ENCODE data around the gene ASXL3.

The ASXL3 gene

GRCh38 chr18:33588361-33588760 is 10.3 kb downstream of the ASXL3 start:
- no peak for TF ChIP-seq JUND (IDR thresholded peaks at IDR 0.05; ENCODE audit: low read depth)
- in situ Hi-C loops (cut with HindIII; ENCODE audit: low pct_unique_long_range_greater_than_20kb, low sequenced_read_pairs): no loop called here
- DNase-seq (ENCODE audit: low read depth in 1 of 2, low spot score in 1 of 2): no peak

- no peak for TF ChIP-seq JUND (IDR thresholded peaks at IDR 0.05; ENCODE audit: low read depth)
- in situ Hi-C loops (cut with HindIII; ENCODE audit: low pct_unique_long_range_greater_than_20kb, low sequenced_read_pairs): no loop called here
- DNase-seq (ENCODE audit: low read depth in 1 of 2, low spot score in 1 of 2): no peak
Measured at GRCh38 chr18:33593261-33593660, 15.2 kb downstream of the ASXL3 start.

- in situ Hi-C loops (cut with HindIII; ENCODE audit: low pct_unique_long_range_greater_than_20kb, low sequenced_read_pairs): no loop called here
- TF ChIP-seq JUND (IDR thresholded peaks at IDR 0.05; ENCODE audit: low read depth): no peak
- no peak for DNase-seq (ENCODE audit: low read depth in 1 of 2, low spot score in 1 of 2)
Measured at GRCh38 chr18:33594799-33595198, 16.8 kb downstream of the ASXL3 start.

- in situ Hi-C loops (cut with HindIII; ENCODE audit: low pct_unique_long_range_greater_than_20kb, low sequenced_read_pairs): no loop called here
- DNase-seq (ENCODE audit: low read depth in 1 of 2, low spot score in 1 of 2): no peak
- TF ChIP-seq JUND (IDR thresholded peaks at IDR 0.05; ENCODE audit: low read depth): no peak
Measured at GRCh38 chr18:33596178-33596854, 18.3 kb downstream of the ASXL3 start.

- DNase-seq (ENCODE audit: low read depth in 1 of 2, low spot score in 1 of 2): no peak
- TF ChIP-seq JUND (IDR thresholded peaks at IDR 0.05; ENCODE audit: low read depth): no peak
- in situ Hi-C loops (cut with HindIII; ENCODE audit: low pct_unique_long_range_greater_than_20kb, low sequenced_read_pairs): no loop called here
Measured at GRCh38 chr18:33600846-33601245, 22.8 kb downstream of the ASXL3 start.

GRCh38 chr18:33603454-33603853 is 25.4 kb downstream of the ASXL3 start:
- in situ Hi-C loops (cut with HindIII; ENCODE audit: low pct_unique_long_range_greater_than_20kb, low sequenced_read_pairs): no loop called here
- TF ChIP-seq JUND (IDR thresholded peaks at IDR 0.05; ENCODE audit: low read depth): no peak
- no peak for DNase-seq (ENCODE audit: low read depth in 1 of 2, low spot score in 1 of 2)

GRCh38 chr18:33605250-33605649 is 27.2 kb downstream of the ASXL3 start:
- no peak for DNase-seq (ENCODE audit: low read depth in 1 of 2, low spot score in 1 of 2)
- in situ Hi-C loops (cut with HindIII; ENCODE audit: low pct_unique_long_range_greater_than_20kb, low sequenced_read_pairs): no loop called here
- TF ChIP-seq JUND (IDR thresholded peaks at IDR 0.05; ENCODE audit: low read depth): no peak

- peak in 1 of 2 experiments; percentile 1 for DNase-seq (ENCODE audit: low read depth in 1 of 2, low spot score in 1 of 2)
- TF ChIP-seq JUND (IDR thresholded peaks at IDR 0.05; ENCODE audit: low read depth): no peak
- in situ Hi-C loops (cut with HindIII; ENCODE audit: low pct_unique_long_range_greater_than_20kb, low sequenced_read_pairs): no loop called here
Measured at GRCh38 chr18:33606621-33607020, 28.6 kb downstream of the ASXL3 start.

GRCh38 chr18:33611525-33612135 is 33.6 kb downstream of the ASXL3 start:
- no peak for DNase-seq (ENCODE audit: low read depth in 1 of 2, low spot score in 1 of 2)
- TF ChIP-seq JUND (IDR thresholded peaks at IDR 0.05; ENCODE audit: low read depth): no peak
- in situ Hi-C loops (cut with HindIII; ENCODE audit: low pct_unique_long_range_greater_than_20kb, low sequenced_read_pairs): no loop called here

GRCh38 chr18:33612632-33613031 is 34.6 kb downstream of the ASXL3 start:
- DNase-seq (ENCODE audit: low read depth in 1 of 2, low spot score in 1 of 2): no peak
- no peak for TF ChIP-seq JUND (IDR thresholded peaks at IDR 0.05; ENCODE audit: low read depth)
- in situ Hi-C loops (cut with HindIII; ENCODE audit: low pct_unique_long_range_greater_than_20kb, low sequenced_read_pairs): no loop called here

GRCh38 chr18:33616556-33616955 is 38.5 kb downstream of the ASXL3 start:
- DNase-seq (ENCODE audit: low read depth in 1 of 2, low spot score in 1 of 2): no peak
- in situ Hi-C loops (cut with HindIII; ENCODE audit: low pct_unique_long_range_greater_than_20kb, low sequenced_read_pairs): no loop called here
- TF ChIP-seq JUND (IDR thresholded peaks at IDR 0.05; ENCODE audit: low read depth): no peak

GRCh38 chr18:33627114-33627513 is 49.1 kb downstream of the ASXL3 start:
- in situ Hi-C loops (cut with HindIII; ENCODE audit: low pct_unique_long_range_greater_than_20kb, low sequenced_read_pairs): no loop called here
- no peak for DNase-seq (ENCODE audit: low read depth in 1 of 2, low spot score in 1 of 2)

GRCh38 chr18:33630476-33630875 is 52.5 kb downstream of the ASXL3 start:
- TF ChIP-seq JUND (IDR thresholded peaks at IDR 0.05; ENCODE audit: low read depth): no peak
- DNase-seq (ENCODE audit: low read depth in 1 of 2, low spot score in 1 of 2): no peak
- in situ Hi-C loops (cut with HindIII; ENCODE audit: low pct_unique_long_range_greater_than_20kb, low sequenced_read_pairs): no loop called here

More at GRCh38 chr18:33627114-33627513, 49.1 kb downstream of the ASXL3 start:
- no peak for TF ChIP-seq JUND (IDR thresholded peaks at IDR 0.05; ENCODE audit: low read depth)

GRCh38 chr18:33641141-33641540 is 63.1 kb downstream of the ASXL3 start:
- no peak for DNase-seq (ENCODE audit: low read depth in 1 of 2, low spot score in 1 of 2)
- TF ChIP-seq JUND (IDR thresholded peaks at IDR 0.05; ENCODE audit: low read depth): no peak
- in situ Hi-C loops (cut with HindIII; ENCODE audit: low pct_unique_long_range_greater_than_20kb, low sequenced_read_pairs): no loop called here

All from T47D (cell line).